GM13976 (cell line): Measurements from ENCODE around the gene CACNA1A.

Experiments used
- DNase-seq: peaks from one replicate; pipeline ENCODE4 v3.0.0; 2012; ENCODE audit warnings: low spot score
- in situ Hi-C: fragments of 300-500 bp; cut with MboI; formaldehyde crosslinking; loops from one replicate; pipeline ENCODE4 v1.12.0; 2022; ENCODE audit warnings: low sequenced_read_pairs, mixed read lengths, inconsistent platforms; ENCODE audit not compliant: unreplicated experiment
- TF ChIP-seq, protein P1 (sequence below): IDR thresholded peaks from 2 replicates; pipeline ENCODE4 v1.5.1; 2012; ENCODE audit warnings: borderline replicate concordance, mild to moderate bottlenecking; ENCODE audit not compliant: insufficient read depth; ENCODE audit errors: extremely low read depth, missing control alignments, control extremely low read depth

CACNA1A gene

DNA sequence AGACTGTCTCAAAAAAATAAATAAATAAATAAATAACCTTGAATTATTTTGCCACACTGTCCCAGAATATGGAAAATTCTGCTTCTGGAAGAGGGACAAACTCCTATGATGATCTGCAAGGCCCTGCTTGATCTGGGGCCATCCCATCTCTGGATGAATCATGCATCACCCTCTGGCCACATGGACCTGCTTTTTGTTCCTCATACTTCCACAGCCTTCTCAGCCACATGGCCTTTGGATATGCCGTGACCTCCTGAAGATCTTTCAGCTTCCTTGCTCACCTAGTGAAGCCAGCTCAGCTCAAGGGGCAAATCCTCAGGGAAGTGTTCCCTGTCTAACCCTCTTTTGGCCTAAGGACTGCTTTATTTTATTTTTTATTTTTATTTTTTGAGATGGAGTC is 345.7 kb downstream of the CACNA1A start:
- TF ChIP-seq, protein P1, sequence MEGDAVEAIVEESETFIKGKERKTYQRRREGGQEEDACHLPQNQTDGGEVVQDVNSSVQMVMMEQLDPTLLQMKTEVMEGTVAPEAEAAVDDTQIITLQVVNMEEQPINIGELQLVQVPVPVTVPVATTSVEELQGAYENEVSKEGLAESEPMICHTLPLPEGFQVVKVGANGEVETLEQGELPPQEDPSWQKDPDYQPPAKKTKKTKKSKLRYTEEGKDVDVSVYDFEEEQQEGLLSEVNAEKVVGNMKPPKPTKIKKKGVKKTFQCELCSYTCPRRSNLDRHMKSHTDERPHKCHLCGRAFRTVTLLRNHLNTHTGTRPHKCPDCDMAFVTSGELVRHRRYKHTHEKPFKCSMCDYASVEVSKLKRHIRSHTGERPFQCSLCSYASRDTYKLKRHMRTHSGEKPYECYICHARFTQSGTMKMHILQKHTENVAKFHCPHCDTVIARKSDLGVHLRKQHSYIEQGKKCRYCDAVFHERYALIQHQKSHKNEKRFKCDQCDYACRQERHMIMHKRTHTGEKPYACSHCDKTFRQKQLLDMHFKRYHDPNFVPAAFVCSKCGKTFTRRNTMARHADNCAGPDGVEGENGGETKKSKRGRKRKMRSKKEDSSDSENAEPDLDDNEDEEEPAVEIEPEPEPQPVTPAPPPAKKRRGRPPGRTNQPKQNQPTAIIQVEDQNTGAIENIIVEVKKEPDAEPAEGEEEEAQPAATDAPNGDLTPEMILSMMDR, result no peak
- no peak for DNase-seq
- in situ Hi-C loops, result no loop called here

- TF ChIP-seq, protein P1, result no peak
- DNase-seq, result no peak
- in situ Hi-C loops, result no loop called here
These were observed 346.6 kb downstream of the CACNA1A start for GRCh38 chr19:13159713-13160112.
